ENCODE measurements around the gene ZNF134.

ZNF134 gene

GRCh38 chr19:57637379-57637778 is 23.3 kb downstream of the ZNF134 start:
- DNase-seq (ENCODE audit: low read depth in 2 of 2) = no peak

DNA sequence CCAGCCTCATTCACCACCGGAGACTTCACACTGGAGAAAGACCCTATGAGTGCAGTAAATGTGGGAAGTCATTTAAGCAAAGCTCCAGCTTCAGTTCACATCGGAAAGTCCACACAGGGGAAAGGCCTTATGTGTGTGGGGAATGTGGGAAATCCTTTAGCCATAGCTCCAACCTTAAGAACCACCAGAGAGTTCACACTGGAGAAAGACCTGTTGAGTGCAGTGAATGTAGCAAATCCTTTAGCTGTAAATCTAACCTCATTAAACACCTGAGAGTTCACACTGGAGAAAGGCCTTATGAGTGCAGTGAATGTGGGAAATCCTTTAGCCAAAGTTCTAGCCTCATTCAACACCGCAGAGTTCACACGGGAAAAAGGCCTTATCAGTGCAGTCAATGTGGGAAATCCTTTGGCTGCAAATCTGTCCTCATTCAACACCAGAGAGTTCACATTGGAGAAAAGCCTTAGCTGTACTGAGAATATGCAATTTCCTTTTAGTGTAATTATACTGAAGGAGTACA is 27.7 kb downstream of the ZNF134 start:
- DNase-seq (ENCODE audit: low read depth in 2 of 2) = no peak

DNA sequence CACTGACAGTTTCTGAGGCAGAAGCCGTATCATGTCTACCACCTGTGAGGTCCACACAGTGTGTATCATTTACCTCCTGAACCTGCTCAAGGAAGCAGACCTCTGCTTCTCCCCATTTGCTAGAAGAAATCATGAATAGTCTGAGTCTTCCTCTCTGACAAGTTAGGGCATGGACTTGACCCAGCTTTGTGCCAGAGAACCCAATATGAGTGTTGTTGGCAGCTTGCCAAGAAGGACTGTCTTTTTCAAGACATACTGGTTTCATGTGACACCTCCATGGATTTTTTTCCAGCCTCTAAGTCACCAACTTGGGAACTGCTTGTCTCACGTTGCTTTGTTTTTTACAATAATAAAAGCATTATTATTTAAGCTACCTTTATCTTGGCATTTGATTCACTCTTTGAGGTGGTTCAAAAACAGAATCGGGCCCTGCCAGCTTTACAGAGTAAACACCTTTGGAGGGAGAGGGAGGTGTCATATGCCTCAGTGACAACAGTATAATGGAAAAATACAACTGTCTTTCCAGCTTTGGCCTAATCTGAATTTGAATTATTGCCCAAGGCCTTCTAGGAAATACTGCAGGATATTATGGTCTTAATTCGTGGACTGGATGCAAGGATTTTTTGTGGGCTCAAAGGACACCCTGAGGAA is 28.5 kb downstream of the ZNF134 start:
- DNase-seq (ENCODE audit: low read depth in 2 of 2) = no peak

DNA sequence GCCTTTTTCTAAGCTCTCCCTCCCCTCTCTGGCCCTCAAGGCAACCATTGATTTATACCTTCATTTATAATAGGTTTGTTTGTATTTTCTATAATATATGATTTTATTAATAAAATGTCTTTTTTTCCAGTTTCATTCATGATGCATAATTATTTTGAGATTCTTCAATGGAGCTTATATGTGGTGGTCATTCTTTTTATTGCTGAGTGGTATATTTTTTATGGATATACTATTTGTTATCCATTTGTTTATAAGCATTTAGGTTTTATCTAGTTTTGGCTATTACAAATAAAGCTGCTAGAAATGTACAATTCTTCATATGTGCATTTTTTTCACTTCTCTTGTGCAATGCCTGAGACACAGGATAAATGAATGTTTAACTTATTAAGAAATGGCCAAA is 29.7 kb downstream of the ZNF134 start:
- no peak for DNase-seq (ENCODE audit: low read depth in 2 of 2)

DNA sequence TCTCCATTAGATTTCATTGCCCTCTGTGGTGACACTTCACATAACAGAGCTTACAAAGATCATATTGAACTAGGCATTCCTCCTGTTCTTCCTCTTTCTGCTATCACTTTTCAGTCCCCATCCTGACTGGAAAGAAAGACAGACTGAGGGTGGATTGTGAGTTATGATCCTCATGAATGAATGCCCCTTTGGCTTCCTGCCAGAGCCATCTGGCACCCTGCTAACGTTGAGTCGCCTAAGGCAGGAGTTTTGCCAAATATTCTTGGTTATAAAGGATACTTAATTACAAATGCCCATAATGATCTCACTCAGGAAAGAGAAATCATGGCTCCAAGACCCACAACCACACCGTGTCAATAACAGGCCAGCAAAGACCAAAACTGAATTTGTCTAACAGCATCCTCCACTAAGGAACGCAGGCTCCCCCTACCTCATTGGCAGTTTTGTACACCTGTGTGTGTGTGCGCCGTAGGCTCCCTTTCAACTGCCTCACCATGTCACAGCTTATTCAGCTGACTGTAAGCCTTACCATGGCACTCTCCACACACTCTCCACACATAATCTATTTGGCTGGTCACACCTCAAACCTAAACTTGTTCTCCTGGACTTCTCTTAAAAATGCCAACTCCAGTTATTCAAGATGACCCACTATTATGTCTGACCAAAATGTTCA is 34.4 kb downstream of the ZNF134 start:
- no peak for DNase-seq (ENCODE audit: low read depth in 2 of 2)

GRCh38 chr19:57651654-57651996 is 37.6 kb downstream of the ZNF134 start:
- DNase-seq (ENCODE audit: low read depth in 2 of 2) = no peak

DNA sequence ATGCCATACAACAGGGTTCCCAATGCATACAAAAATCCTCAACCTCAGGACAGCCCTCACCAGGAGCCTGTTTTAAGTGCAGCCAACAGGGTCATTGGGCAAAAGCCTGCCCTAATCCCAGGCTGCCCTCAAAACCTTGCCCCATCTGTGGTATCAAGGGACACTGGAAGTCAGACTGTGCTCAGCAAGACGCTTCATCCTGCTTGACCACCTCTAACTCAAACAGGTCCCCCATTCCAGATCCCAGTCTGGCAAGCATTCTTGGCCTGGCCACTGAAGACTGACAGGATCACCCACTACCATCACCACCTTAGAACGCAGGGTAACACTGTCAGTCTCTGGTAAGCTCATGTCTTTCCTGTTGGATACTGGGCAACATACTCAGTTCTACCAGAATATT is 39.6 kb downstream of the ZNF134 start:
- no peak for DNase-seq (ENCODE audit: low read depth in 2 of 2)

DNA sequence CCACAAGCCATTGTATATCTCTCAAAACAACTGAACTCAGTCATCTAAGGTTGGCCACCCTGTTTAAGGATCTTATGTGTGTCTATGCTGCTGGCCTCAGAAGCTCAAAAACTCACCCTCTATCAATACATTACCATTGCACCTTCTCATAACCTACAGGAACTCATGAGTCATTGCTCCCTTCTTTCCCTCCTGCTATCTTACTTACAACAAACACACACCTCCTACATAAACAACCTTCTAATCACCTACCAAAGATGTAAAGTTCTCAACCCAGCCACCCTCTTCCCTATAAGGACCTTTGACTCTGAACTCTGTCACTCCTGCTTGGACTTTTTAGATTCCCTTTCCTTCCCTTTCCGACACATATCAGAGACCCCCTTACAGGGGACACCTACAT is 41.4 kb downstream of the ZNF134 start:
- no peak for DNase-seq (ENCODE audit: low read depth in 2 of 2)

DNA sequence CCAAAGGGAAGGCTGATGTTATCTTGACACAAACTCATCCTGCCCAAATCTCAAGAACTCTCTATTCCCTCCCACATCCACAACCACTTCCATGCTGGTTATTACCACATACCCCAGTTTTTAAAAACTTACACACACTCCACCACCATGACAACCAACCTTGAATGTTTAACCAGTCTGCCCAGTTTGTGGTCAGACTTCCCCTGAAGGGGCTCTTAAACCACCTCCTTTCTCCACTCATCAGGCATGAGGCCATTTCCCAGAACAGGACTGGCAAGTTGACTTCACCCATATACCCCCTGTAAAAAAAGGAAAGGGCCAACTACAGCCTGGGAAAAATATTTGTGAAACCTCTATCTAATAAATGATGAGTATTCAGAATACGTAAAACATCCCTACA is 42.3 kb downstream of the ZNF134 start:
- no peak for DNase-seq (ENCODE audit: low read depth in 2 of 2)

GRCh38 chr19:57664269-57665127 is 50.5 kb downstream of the ZNF134 start:
- peak; percentile 5 to 19 for DNase-seq (ENCODE audit: low read depth in 2 of 2)

GRCh38 chr19:57665261-57665806 is 51.3 kb downstream of the ZNF134 start:
- DNase-seq (ENCODE audit: low read depth in 2 of 2) = no peak

DNA sequence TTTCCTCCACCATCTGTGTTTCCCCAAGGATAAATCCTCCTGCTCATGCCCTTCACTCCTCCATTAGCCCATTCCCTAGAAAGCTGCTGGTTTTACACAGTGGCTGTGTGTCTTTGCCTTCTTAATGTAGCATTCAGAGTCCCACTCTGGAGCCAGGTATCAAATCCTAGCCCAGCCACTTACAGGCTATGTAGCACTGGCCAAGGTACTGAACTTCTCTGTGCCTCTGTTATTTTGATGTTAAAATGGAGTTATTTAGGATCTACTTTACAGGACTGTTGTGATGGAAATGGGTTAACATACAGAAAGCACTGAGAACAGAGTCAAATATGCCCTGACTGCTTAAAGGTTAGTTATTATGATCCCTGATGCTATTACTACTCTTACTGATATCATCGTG is 53.2 kb downstream of the ZNF134 start:
- DNase-seq (ENCODE audit: low read depth in 2 of 2) = no peak

- DNase-seq (ENCODE audit: low read depth in 2 of 2) = no peak
Measured at GRCh38 chr19:57668635-57669034, 54.6 kb downstream of the ZNF134 start, which contains the start of gene ZSCAN4. ZSCAN4 (plus strand) TSS chr19:57668935; CDS start chr19:57676146, 7,211 bp downstream.

GRCh38 chr19:57671124-57671895 is 57.3 kb downstream of the ZNF134 start:
- DNase-seq (ENCODE audit: low read depth in 2 of 2) = no peak

DNA sequence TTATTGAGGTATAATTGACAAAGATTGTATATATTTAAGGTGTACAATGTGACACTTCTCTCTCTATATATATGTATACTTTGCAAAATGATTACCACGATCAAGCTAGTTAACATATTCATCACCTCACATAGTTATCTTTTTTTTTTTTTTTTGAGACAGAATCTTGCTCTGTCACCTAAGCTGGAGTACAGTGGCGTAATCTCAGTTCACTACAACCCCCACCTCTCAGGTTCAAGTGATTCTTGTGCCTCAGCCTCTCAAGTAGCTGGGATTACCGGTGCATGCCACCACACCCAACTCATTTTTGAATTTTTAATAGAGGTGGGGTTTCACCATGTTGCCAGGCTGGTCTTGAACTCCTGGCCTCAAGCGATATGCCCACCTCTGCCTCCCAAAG is 58.4 kb downstream of the ZNF134 start:
- DNase-seq (ENCODE audit: low read depth in 2 of 2) = no peak
